Stimulated activated CD4-positive, alpha-beta T cell treated with anti-CD3 and anti-CD28 coated beads, Interleukin-4, amount 100 ng/mL, for 1 hour (primary cell): ENCODE data around the gene HIVEP2.

ENCODE experiments used
- DNase-seq: peaks from one replicate; pipeline ENCODE4 v3.0.0-alpha.2; 2020

HIVEP2 gene

GRCh38 chr6:142810952-142811514 is 133.9 kb downstream of the HIVEP2 start:
- DNase-seq, result no peak

- DNase-seq, result no peak
Observed at GRCh38 chr6:142809947-142810346, 135.0 kb downstream of the HIVEP2 start.

- no peak for DNase-seq
Observed at GRCh38 chr6:142808405-142809061, 136.4 kb downstream of the HIVEP2 start.

GRCh38 chr6:142805042-142805441 is 139.9 kb downstream of the HIVEP2 start:
- no peak for DNase-seq

- DNase-seq, result no peak
Observed at GRCh38 chr6:142804490-142804889, 140.5 kb downstream of the HIVEP2 start.

GRCh38 chr6:142803495-142804058 is 141.4 kb downstream of the HIVEP2 start:
- no peak for DNase-seq

GRCh38 chr6:142803032-142803431 is 141.9 kb downstream of the HIVEP2 start:
- no peak for DNase-seq

GRCh38 chr6:142802124-142802523 is 142.9 kb downstream of the HIVEP2 start:
- peak; percentile 24 for DNase-seq

GRCh38 chr6:142800240-142800639 is 144.7 kb downstream of the HIVEP2 start:
- no peak for DNase-seq

- no peak for DNase-seq
Observed at GRCh38 chr6:142799639-142800038, 145.3 kb downstream of the HIVEP2 start.

GRCh38 chr6:142797159-142797558 is 147.8 kb downstream of the HIVEP2 start:
- no peak for DNase-seq

GRCh38 chr6:142796571-142796970 is 148.4 kb downstream of the HIVEP2 start:
- no peak for DNase-seq

- no peak for DNase-seq
Observed at GRCh38 chr6:142796024-142796423, 149.0 kb downstream of the HIVEP2 start.

- no peak for DNase-seq
Observed at GRCh38 chr6:142794424-142794823, 150.6 kb downstream of the HIVEP2 start.

- DNase-seq, result no peak
Observed at GRCh38 chr6:142790257-142790656, 154.7 kb downstream of the HIVEP2 start.

- no peak for DNase-seq
Observed at GRCh38 chr6:142787422-142787821, 157.6 kb downstream of the HIVEP2 start.

GRCh38 chr6:142786476-142786875 is 158.5 kb downstream of the HIVEP2 start:
- no peak for DNase-seq

GRCh38 chr6:142784344-142784743 is 160.6 kb downstream of the HIVEP2 start:
- DNase-seq, result no peak

GRCh38 chr6:142783499-142783898 is 161.5 kb downstream of the HIVEP2 start:
- no peak for DNase-seq

GRCh38 chr6:142781129-142781528 is 163.8 kb downstream of the HIVEP2 start:
- no peak for DNase-seq

- DNase-seq, result no peak
Observed at GRCh38 chr6:142773859-142774648, 170.9 kb downstream of the HIVEP2 start.

GRCh38 chr6:142773324-142773723 is 171.7 kb downstream of the HIVEP2 start:
- DNase-seq, result no peak

- DNase-seq, result no peak
Observed at GRCh38 chr6:142771162-142771561, 173.8 kb downstream of the HIVEP2 start.

- no peak for DNase-seq
Observed at GRCh38 chr6:142765306-142765705, 179.7 kb downstream of the HIVEP2 start.
